GM21515 (cell line): ENCODE data around the gene FAM50A.
"Not testable (repeated sequence)": the region's sequence is repeated elsewhere in the genome, so short reads cannot be mapped to it uniquely, and the experiment has no call there.

ENCODE experiments used
- ATAC-seq: cut with Tn5 transposase; IDR thresholded peaks from one replicate; pipeline ENCODE4 v1.9.1; 2021; ENCODE audit not compliant: unreplicated experiment

The FAM50A gene

GRCh38 chrX:154482786-154483185, 38.8 kb downstream of the FAM50A start:
- ATAC-seq: no peak

GRCh38 chrX:154483325-154483724, 39.4 kb downstream of the FAM50A start:
- no peak for ATAC-seq

GRCh38 chrX:154484255-154485149, 40.6 kb downstream of the FAM50A start:
- no peak for ATAC-seq

GRCh38 chrX:154485150-154486051, 41.5 kb downstream of the FAM50A start:
- no peak for ATAC-seq

DNA sequence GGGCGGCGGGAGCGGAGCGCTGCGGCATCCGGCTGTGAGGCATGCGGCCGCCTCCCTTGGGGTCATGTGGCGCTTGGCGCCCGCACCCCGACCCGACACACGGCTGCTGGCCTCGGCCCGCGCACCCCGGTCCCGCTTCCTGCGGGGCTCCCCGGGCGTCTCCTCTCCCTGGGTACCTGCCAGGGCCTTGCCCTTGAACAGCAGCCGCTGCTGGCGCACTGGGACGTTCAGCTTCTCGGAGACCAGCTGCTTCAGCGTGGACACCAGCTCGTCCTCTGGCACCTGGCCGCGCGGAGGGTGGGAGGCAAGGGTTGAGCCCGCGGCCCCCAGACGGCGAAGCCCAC, 42.1 kb downstream of the FAM50A start:
- ATAC-seq: no peak

DNA sequence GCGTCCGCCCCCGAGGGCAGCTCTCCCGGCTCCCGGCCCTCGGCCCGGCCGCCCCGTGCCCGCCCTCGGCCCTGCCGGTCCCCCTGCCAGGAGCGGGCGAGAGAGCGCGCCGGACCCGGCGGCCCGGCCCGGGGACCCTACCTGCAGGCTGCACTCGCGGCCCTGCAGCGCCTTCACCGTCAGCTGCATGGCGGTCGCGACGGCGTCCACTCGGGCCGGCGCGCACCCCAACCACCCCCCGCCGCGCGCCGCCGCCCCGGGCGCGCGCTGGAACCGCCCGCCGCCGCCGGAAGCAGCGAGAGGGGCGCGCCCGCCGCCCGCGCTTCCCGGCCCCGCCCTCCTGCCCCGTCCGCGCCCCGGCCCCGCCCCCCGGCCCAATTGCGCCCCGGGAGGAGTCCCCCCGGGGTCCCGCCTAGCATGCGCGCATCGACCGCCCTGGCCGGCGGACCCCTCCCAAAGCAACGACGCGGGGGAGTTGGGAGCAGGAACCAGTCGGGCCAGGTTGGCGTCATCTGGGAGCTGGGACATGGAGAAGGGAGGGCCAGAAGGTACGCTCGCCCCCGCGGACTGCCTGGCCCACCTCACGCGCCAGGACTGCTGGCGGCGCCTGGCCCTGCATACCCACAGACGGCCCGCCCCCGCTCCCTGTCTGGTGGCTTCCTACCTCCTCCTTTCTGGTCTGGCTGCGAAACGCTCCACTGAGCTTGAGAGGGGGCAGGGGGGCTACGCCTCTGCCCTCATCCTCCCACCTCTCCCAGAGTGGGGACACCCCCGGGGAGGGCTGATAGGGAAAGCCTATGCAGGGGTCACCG, 42.7 kb downstream of the FAM50A start, which contains the start of gene UBL4A:
Gene UBL4A, minus strand, starts transcription at position 220 of the 812 bp plus-strand sequence. Its CDS starts 31 bp downstream, at position 189.
- ATAC-seq: no peak

GRCh38 chrX:154487518-154488290, 43.8 kb downstream of the FAM50A start:
- ATAC-seq: no peak

- no peak for ATAC-seq
Observed at GRCh38 chrX:154488336-154489075, 44.6 kb downstream of the FAM50A start.

DNA sequence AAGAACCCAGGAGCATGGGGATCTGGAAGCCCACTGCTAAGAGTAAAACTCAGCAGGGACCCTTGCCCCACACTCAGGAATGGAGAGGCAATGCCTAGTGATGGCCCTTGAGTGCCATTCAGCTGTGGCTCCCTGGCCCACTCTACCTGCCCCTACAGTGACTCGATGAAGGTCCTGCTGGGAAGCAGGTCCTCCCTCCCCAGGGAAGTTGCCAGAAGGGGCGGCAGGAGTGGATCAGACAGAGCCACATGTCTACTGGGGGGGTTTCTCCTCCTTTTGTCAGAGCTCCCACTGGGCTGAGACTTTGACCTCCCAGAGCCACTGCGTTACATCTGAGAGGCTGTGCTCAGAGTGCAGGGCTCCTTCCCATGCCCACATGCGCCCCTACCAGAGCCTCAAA, 45.2 kb downstream of the FAM50A start:
- ATAC-seq: no peak

- peak; percentile 33 for ATAC-seq
Observed at GRCh38 chrX:154490021-154490413, 46.1 kb downstream of the FAM50A start.

DNA sequence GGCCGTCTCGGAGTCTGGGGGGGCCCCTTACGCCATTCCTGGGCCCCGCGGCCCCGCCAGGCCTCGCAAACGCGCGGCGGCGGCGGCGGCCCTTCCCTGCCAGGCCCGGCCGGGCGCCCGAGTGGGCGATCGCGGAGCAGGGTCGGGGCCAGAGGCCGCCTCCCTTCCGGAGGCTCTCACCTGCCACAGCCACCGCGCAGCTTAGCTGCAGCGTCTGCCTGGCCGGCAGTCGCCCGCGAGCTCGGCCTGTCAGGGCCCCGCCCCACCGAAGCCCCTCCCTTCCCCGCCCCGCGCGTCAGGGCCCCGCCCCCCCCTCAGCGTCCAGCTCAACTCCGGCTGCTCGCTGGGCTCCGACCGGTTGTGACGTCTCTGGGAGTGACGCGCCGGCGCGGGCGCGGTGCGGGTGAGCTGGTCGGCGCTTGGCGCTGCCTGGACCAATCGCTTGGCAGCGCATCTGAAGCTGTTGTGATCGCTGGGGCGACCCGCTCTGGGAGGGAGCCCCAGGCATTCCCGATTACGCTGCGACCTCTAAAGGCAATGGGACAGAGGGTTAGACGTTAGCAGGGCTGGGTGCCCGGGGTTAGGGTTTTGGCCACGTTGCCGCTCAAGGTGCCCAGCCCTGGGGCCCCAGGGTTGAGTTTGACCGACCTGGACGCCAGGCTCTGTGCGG, 46.6 kb downstream of the FAM50A start, which contains the start of gene SLC10A3:
Gene SLC10A3, minus strand, starts transcription at position 216 of the 670 bp plus-strand sequence. CDS start 1,689 bp downstream, outside the sequence.
- ATAC-seq: peak; percentile 69

DNA sequence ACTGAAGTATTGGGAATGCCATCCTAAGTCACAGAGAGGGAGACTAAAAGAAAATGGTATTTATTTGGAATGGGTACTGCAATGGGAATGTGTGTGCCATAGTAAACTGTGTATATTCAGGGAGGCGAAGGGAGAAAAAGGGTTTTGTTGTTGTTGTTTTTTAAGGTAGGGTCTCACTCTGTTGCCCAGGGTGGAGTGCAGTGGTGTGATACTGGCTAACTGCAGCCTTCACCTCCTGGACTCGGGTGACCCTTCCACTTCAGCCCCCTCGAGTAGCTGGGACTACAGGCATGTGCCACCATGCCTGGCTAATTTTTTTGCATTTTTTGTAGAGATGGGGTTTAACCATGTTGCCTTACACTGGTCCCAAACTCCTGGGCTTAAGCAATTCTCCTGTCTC, 50.8 kb downstream of the FAM50A start:
- ATAC-seq: no peak

DNA sequence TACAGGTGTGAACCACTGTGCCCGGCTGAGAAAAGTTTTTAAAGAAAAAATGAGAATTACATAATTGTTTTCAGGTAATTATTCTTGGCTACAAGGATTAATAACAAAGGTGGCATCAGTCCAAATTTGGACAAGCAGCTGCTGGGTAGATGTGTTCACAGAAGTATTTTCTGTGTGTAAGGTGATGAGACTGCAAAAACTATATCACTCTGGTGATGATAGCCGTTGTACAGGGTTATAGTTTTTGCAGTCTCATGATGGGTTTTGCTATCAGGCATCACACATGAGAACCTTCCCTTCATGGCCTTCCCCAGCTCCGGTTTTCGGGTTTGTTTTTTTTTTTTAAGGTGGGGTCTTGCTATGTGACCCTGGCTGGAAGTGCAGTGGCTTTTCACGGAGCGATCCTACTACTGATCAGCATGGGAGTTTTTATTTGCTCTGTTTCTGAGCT, 51.6 kb downstream of the FAM50A start:
- ATAC-seq: no peak

DNA sequence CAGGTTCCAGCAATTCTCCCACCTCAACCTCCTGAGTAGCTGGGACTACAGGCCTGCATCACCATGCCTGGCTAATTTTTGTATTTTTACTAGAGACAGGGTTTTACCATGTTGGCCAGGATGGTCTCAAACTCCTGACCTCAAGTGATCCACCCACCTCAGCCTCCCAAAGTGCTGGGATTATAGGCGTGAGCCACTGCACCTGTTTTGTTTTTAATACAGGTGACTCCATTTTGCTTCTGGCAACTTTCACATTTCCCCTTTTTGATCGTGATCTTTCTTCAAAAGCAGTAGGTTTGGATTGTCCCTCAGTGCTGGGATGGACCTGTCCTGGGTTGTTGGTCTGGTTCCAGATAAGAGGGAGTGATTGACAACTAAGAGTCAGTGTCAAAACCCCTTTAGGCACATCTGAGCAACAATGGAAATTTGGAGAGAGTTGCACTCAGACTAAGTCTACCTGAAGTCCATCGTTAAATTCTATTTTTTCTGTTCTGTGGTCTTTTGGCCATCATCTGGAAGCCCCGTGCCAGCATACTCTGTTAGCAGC, 52.7 kb downstream of the FAM50A start:
- not testable (repeated sequence) for ATAC-seq
